CD14-positive monocyte (primary cell): ENCODE results near the gene FAM81A. TPM values are rescaled to one million over a fixed set of nuclear protein-coding genes. Genes with fewer than 3 reads are reported as not detected.

Experiments
- DNase-seq, 3 donors: peaks; one replicate each; pipeline ENCODE4 v3.0.0-alpha.2; 2011 to 2022
- H2AFZ ChIP-seq: 2 replicates; pipeline ENCODE4 v1.6.0; 2012; ENCODE audit warnings: mild to moderate bottlenecking, low read depth, low read length, inconsistent platforms; ENCODE audit not compliant: insufficient read depth, poor library complexity, severe bottlenecking
- H3K27ac ChIP-seq, 2 donors: 1 replicate in 1 of 2; 2 replicates in 1 of 2; pipeline ENCODE4 v1.5.1; 2012 to 2013; ENCODE audit warnings: low read length in 2 of 2, control low read depth in 1 of 2, inconsistent platforms in 1 of 2, low read depth in 1 of 2, mild to moderate bottlenecking in 1 of 2
- H3K27me3 ChIP-seq, 2 donors: one replicate each; pipeline versions ENCODE4 v1.6.0 to v1.6.1; 2011 to 2013; ENCODE audit warnings: low read length in 2 of 2; ENCODE audit not compliant: control insufficient read depth in 2 of 2, insufficient read depth in 2 of 2
- H3K36me3 ChIP-seq, 2 donors: replicated peaks in 1 of 2; 1 replicate in 1 of 2; 2 replicates in 1 of 2; pipeline versions ENCODE4 v1.5.1 to v1.6.1; 2012 to 2013; ENCODE audit warnings: low read length in 2 of 2, control low read depth in 1 of 2, inconsistent platforms in 1 of 2, mild to moderate bottlenecking in 1 of 2; ENCODE audit not compliant: insufficient read depth in 2 of 2, control insufficient read depth in 1 of 2
- H3K4me1 ChIP-seq, 2 donors: 1 replicate in 1 of 2; 2 replicates in 1 of 2; pipeline versions ENCODE4 v1.5.1 to v1.6.1; 2012 to 2013; ENCODE audit warnings: low read length in 2 of 2, control low read depth in 1 of 2, inconsistent platforms in 1 of 2, mild to moderate bottlenecking in 1 of 2, moderate library complexity in 1 of 2; ENCODE audit not compliant: insufficient read depth in 2 of 2, control insufficient read depth in 1 of 2
- H3K4me2 ChIP-seq: replicated peaks from 2 replicates; pipeline ENCODE3; 2012; ENCODE audit warnings: low read length, moderate library complexity, mild to moderate bottlenecking; ENCODE audit not compliant: poor library complexity, severe bottlenecking; ENCODE audit errors: extremely low read depth
- H3K4me3 ChIP-seq, 3 experiments: fragments of 200-600 bp in 1 of 3; sonication (generic) in 1 of 3; replicated peaks in 1 of 3; 1 replicate in 2 of 3; 2 replicates in 1 of 3; pipeline ENCODE4 v1.5.1; 2011 to 2013; ENCODE audit warnings: low read length in 3 of 3, mild to moderate bottlenecking in 3 of 3, control low read depth in 2 of 3, low read depth in 2 of 3, inconsistent platforms in 1 of 3, moderate library complexity in 1 of 3
- H3K79me2 ChIP-seq: 2 replicates; pipeline ENCODE4 v1.6.0; 2012; ENCODE audit warnings: mild to moderate bottlenecking, control low read depth, inconsistent platforms, low read length, moderate library complexity; ENCODE audit not compliant: insufficient read depth
- H3K9ac ChIP-seq: 2 replicates; pipeline ENCODE4 v1.6.0; 2017; ENCODE audit warnings: low read length, mild to moderate bottlenecking; ENCODE audit not compliant: insufficient read depth, poor library complexity, severe bottlenecking
- H3K9me3 ChIP-seq, 2 donors: replicated peaks in 1 of 2; 1 replicate in 1 of 2; 2 replicates in 1 of 2; pipeline versions ENCODE4 v1.5.1 to v1.6.1; 2012 to 2013; ENCODE audit warnings: low read length in 2 of 2, control low read depth in 1 of 2; ENCODE audit not compliant: control insufficient read depth in 1 of 2, insufficient read depth in 1 of 2
- H4K20me1 ChIP-seq: 2 replicates; pipeline ENCODE4 v1.6.0; 2012; ENCODE audit warnings: mild to moderate bottlenecking, low read length, control low read depth, moderate library complexity; ENCODE audit not compliant: insufficient read depth
- H3K27ac Mint-ChIP-seq, 7 donors: one replicate each; pipeline ENCODE4 v1.8.0; 2020; ENCODE audit warnings: mild to moderate bottlenecking in 7 of 7, mixed read lengths in 7 of 7, moderate library complexity in 6 of 7, inconsistent platforms in 2 of 7
- H3K27me3 Mint-ChIP-seq, 3 donors: one replicate each; pipeline ENCODE4 v1.8.0; 2021 to 2022; ENCODE audit warnings: low read depth in 3 of 3, mild to moderate bottlenecking in 3 of 3, mixed read lengths in 3 of 3, moderate library complexity in 3 of 3, inconsistent platforms in 1 of 3
- H3K36me3 Mint-ChIP-seq, 2 donors: one replicate each; pipeline ENCODE4 v1.8.0; 2020; ENCODE audit warnings: mixed read lengths in 2 of 2, inconsistent platforms in 1 of 2, mild to moderate bottlenecking in 1 of 2
- H3K4me1 Mint-ChIP-seq: one replicate; pipeline ENCODE4 v1.8.0; 2020; ENCODE audit warnings: mild to moderate bottlenecking, mixed read lengths
- H3K4me3 Mint-ChIP-seq, 2 donors: one replicate each; pipeline ENCODE4 v1.8.0; 2020; ENCODE audit warnings: mild to moderate bottlenecking in 2 of 2, mixed read lengths in 2 of 2, moderate library complexity in 1 of 2
- H3K9me3 Mint-ChIP-seq, 7 donors: one replicate each; pipeline ENCODE4 v1.8.0; 2020 to 2022; ENCODE audit warnings: mixed read lengths in 7 of 7, mild to moderate bottlenecking in 6 of 7, moderate library complexity in 6 of 7, inconsistent platforms in 2 of 7
- CTCF ChIP-seq: fragments of 200-600 bp; IDR thresholded peaks from one replicate; pipeline ENCODE4 v1.8.0; 2022; ENCODE audit warnings: antibody characterized with exemption, mild to moderate bottlenecking
- WGBS: methylation state at CpG from one replicate; pipeline ENCODE4 v1.1.5; 2013; ENCODE audit warnings: missing lambda C conversion rate; ENCODE audit not compliant: insufficient coverage; 5-methylcytosine and 5-hydroxymethylcytosine counted together
- intact Hi-C, 2 donors: fragments of 100-400 bp; cut with micrococcal nuclease; formaldehyde crosslinking; loops; one replicate each; pipeline versions ENCODE4 v1.15.0 to v1.15.1; 2023
- polyA plus RNA-seq, 3 donors: library from polyadenylated mRNA; depleted of rRNA in 1 of 3; unstranded in 2 of 3; stranded (reverse) in 1 of 3; fragments of 300-500 nt in 2 of 3; fragments of >200 nt in 1 of 3; fragmentation: Illumina TruSeq in 2 of 3; gene quantifications; 1 replicate in 2 of 3; 2 replicates in 1 of 3; pipeline ENCODE4 v1.2.3, GENCODE V29; 2012 to 2021
- small RNA-seq: library from RNA; depleted of rRNA; stranded (forward); fragments of <200 nt; gene quantifications from one replicate; pipeline ENCODE3, GENCODE V24; 2012; ENCODE audit warnings: low read depth; ENCODE audit not compliant: insufficient read length

FAM81A gene
- polyA plus RNA-seq, 3 donors: 0.40 to 0.66 TPM; not detected in 1

GRCh38 chr15:59570315-59570714, 132.3 kb downstream of the FAM81A start:
- no peaks in the 10 kb centered on the region for H3K79me2 ChIP-seq
- H4K20me1 ChIP-seq: no peaks in the 10 kb centered on the region
- no peak overlapping the region for H3K9ac ChIP-seq
- TF ChIP-seq CTCF: no peak
- H3K36me3 ChIP-seq: no peaks in the 10 kb centered on the region
- no peak overlapping the region for H3K27ac Mint-ChIP-seq
- H3K27me3 Mint-ChIP-seq: peaks cover 4 to 9% (median 6%) of the 10 kb centered on the region in 3 donors
- H3K4me2 ChIP-seq: no peak overlapping the region
- H3K27me3 ChIP-seq: no peaks in the 10 kb centered on the region
- H3K27ac ChIP-seq: no peak overlapping the region
- H3K4me1 ChIP-seq: no peaks in the 10 kb centered on the region
- H3K36me3 Mint-ChIP-seq: no peaks in the 10 kb centered on the region
- no peak overlapping the region for H2AFZ ChIP-seq
- intact Hi-C loops: no loop called here
- WGBS: 65% methylated on average over 2 of the region's 3 CpGs
- no peak overlapping the region for H3K4me3 ChIP-seq
- DNase-seq: no peak
- H3K9me3 ChIP-seq: no peaks in the 10 kb centered on the region
- no peaks in the 10 kb centered on the region for H3K4me1 Mint-ChIP-seq
- no peak overlapping the region for H3K4me3 Mint-ChIP-seq
- H3K9me3 Mint-ChIP-seq: peaks cover 0 to 2% (median 2%) of the 10 kb centered on the region in 7 donors

- H3K9me3 Mint-ChIP-seq: peaks cover 0 to 2% (median 0%) of the 10 kb centered on the region in 7 donors
- no peak for DNase-seq
- Histone ChIP-seq H3K36me3 (no peaks in the 10 kb centered on the region), H2AFZ (no peak overlapping the region), H3K27ac (no peak overlapping the region), H4K20me1 (no peaks in the 10 kb centered on the region), H3K4me2 (no peak overlapping the region), H3K9ac (no peak overlapping the region), H3K4me1 (no peaks in the 10 kb centered on the region), H3K9me3 (no peaks in the 10 kb centered on the region), H3K79me2 (no peaks in the 10 kb centered on the region), H3K4me3 (no peak overlapping the region), H3K27me3 (no peaks in the 10 kb centered on the region)
- intact Hi-C loops: no loop called here
- H3K36me3 Mint-ChIP-seq: no peaks in the 10 kb centered on the region
- TF ChIP-seq CTCF: no peak
- WGBS: 100% methylated on average over 1 of the region's 6 CpGs
- H3K4me1 Mint-ChIP-seq: no peaks in the 10 kb centered on the region
- peaks cover 0 to 5% (median 4%) of the 10 kb centered on the region in 3 donors for H3K27me3 Mint-ChIP-seq
- H3K27ac Mint-ChIP-seq: no peak overlapping the region
- H3K4me3 Mint-ChIP-seq: no peak overlapping the region
These were observed 133.6 kb downstream of the FAM81A start for GRCh38 chr15:59571606-59572005.

Small RNAs within 50 kb of the gene (small RNA-seq; reads per million reads assigned to genes)
- gene RF00019: not detected

Other genes starting within 250 kb of the FAM81A start
- not detected for gene LDHAL6B, start 231.3 kb upstream of the FAM81A start, polyA plus RNA-seq
- gene MYO1E, start 65.3 kb upstream of the FAM81A start, polyA plus RNA-seq: 10 to 100 TPM in 1 of 3 donors, 1 to 10 TPM in 2; 5.5 to 16.2 (median 6.2) TPM
- gene GCNT3, start 173.6 kb downstream of the FAM81A start, polyA plus RNA-seq: not detected
- gene GTF2A2, start 219.3 kb downstream of the FAM81A start, polyA plus RNA-seq: 100 to 1,000 TPM; 126 to 166 (median 133) TPM